ENCODE measurements around the gene SPEM2. TPM values are rescaled to one million over a fixed set of nuclear protein-coding genes. Genes with fewer than 3 reads are reported as not detected.

Gene SPEM2
- total and polyA plus RNA-seq, 9 donors: not detected

- 5 to 9% (median 6%) methylated on average over 42 to 49 of the region's 49 CpGs for WGBS, 3 donors
- H3K27ac ChIP-seq: no peak overlapping the region
- peak overlapping the region; percentile 27 for H3K4me3 ChIP-seq
- no peaks in the 10 kb centered on the region for H3K9me3 ChIP-seq
- TF ChIP-seq POLR2A (IDR thresholded peaks at IDR 0.05) (no peak), EP300 (IDR thresholded peaks at IDR 0.05) (no peak)
- TF ChIP-seq, protein P1, sequence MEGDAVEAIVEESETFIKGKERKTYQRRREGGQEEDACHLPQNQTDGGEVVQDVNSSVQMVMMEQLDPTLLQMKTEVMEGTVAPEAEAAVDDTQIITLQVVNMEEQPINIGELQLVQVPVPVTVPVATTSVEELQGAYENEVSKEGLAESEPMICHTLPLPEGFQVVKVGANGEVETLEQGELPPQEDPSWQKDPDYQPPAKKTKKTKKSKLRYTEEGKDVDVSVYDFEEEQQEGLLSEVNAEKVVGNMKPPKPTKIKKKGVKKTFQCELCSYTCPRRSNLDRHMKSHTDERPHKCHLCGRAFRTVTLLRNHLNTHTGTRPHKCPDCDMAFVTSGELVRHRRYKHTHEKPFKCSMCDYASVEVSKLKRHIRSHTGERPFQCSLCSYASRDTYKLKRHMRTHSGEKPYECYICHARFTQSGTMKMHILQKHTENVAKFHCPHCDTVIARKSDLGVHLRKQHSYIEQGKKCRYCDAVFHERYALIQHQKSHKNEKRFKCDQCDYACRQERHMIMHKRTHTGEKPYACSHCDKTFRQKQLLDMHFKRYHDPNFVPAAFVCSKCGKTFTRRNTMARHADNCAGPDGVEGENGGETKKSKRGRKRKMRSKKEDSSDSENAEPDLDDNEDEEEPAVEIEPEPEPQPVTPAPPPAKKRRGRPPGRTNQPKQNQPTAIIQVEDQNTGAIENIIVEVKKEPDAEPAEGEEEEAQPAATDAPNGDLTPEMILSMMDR (IDR thresholded peaks at IDR 0.05): no peak
- DNase-seq: no peak
- H3K27me3 ChIP-seq: no peaks in the 10 kb centered on the region
- intact Hi-C loops (cut with DNase I): loop anchor here in 3 of 4 donors (2.0 to 10.0 kb wide), 2 partner anchors 81 kb away; partner anchors contain the start of genes TMEM95 (in 3 of the 3) and KCTD11 (in 2 of the 3)
- no peaks in the 10 kb centered on the region for H3K36me3 ChIP-seq
- H3K4me1 ChIP-seq (ENCODE audit: insufficient read depth): peaks cover 4% of the 10 kb centered on the region
Measured at GRCh38 chr17:7435676-7436555, 10.5 kb downstream of the SPEM2 start.

DNA sequence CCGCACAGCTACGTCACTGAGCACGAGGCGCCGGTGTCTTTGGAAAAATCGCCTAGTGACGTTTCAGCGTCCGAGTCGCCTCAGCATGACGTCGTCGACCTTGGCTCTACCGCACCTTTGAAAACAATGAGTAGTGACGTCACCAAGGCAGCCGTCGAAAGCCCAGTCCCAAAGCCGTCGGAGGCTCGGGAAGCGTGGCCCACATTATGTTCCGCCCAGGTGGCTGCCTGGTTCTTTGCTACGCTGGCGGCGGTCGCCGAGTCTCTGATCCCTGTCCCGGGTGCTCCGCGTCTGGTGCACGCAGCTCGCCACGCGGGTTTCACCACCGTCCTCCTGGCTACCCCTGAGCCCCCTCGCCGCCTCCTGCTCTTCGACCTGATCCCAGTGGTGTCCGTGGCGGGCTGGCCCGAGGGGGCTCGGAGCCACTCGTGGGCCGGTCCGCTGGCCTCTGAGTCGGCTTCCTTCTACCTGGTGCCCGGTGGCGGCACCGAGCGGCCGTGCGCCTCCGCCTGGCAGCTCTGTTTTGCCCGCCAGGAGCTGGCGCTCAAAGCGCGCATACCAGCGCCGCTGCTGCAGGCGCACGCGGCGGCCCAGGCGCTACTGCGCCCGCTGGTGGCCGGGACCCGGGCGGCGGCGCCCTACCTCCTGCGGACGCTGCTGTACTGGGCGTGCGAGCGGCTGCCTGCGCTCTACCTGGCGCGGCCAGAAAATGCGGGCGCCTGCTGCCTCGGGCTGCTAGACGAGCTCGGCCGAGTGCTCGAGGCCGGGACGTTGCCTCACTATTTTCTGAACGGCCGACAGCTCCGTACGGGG lies 11.3 kb downstream of the SPEM2 start:
- intact Hi-C loops (cut with DNase I): loop anchor here in 2 of 4 donors (10.0 kb wide), 1 partner anchor 82 kb away; the partner anchor contains the start of genes KCTD11 (in 2 of the 2) and TMEM95 (in 2 of the 2)
- 1 to 6% (median 3%) methylated on average over 65 to 92 of the region's 92 CpGs for WGBS, 3 donors
- DNase-seq: peak; percentile 65 to 85 (median 75)
- Histone ChIP-seq H3K4me1 (ENCODE audit: insufficient read depth) (peaks cover 4% of the 10 kb centered on the region), H3K27me3 (no peaks in the 10 kb centered on the region), H3K4me3 (peak overlapping the region; percentile 15), H3K36me3 (no peaks in the 10 kb centered on the region), H3K9me3 (no peaks in the 10 kb centered on the region), H3K27ac (no peak overlapping the region)
- TF ChIP-seq, protein P1 (IDR thresholded peaks at IDR 0.05): peak; percentile 68 to 95 (median 88)
- TF ChIP-seq EP300 (IDR thresholded peaks at IDR 0.05): no peak

- intact Hi-C loops (cut with DNase I): loop anchor here in 2 of 4 donors (10.0 kb wide), 1 partner anchor 83 kb away; the partner anchor contains the start of genes KCTD11 (in 2 of the 2) and TMEM95 (in 2 of the 2)
- Histone ChIP-seq H3K27ac (no peak overlapping the region), H3K36me3 (no peaks in the 10 kb centered on the region), H3K4me3 (peak overlapping the region; percentile 9), H3K27me3 (no peaks in the 10 kb centered on the region), H3K9me3 (no peaks in the 10 kb centered on the region), H3K4me1 (ENCODE audit: insufficient read depth) (peaks cover 4% of the 10 kb centered on the region)
- TF ChIP-seq, protein P1 (IDR thresholded peaks at IDR 0.05): no peak
- TF ChIP-seq EP300 (IDR thresholded peaks at IDR 0.05) (no peak), POLR2A (IDR thresholded peaks at IDR 0.05) (no peak)
- DNase-seq: peak in 1 of 5 donors; percentile 55
- 13 to 40% (median 22%) methylated on average over 14 to 31 of the region's 31 CpGs for WGBS, 3 donors
Measured at GRCh38 chr17:7437369-7437863, 12.0 kb downstream of the SPEM2 start.

Data from ovary (tissue), 9 donors.